Measurements from ENCODE around the gene AUTS2.

DNA sequence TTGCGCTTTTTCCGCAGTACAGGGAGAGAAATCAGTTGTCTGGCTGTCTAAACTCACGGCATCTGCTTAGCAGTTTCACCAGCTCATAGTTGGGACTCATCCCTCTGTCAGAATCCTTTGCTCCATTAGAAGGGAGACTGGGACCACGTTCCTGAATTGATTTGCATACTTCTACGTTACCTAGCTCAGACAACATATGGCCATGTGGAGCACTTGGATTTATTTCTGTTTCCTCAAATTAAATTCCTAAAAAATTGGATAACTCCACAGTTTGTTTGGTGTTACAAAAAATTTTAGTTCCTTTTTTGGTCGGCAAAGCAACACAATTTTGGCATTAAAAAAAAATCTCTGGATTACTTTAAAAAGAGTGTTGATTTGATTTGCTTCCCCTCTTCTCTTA lies 614.0 kb downstream of the AUTS2 start:
- TF ChIP-seq, protein P1, sequence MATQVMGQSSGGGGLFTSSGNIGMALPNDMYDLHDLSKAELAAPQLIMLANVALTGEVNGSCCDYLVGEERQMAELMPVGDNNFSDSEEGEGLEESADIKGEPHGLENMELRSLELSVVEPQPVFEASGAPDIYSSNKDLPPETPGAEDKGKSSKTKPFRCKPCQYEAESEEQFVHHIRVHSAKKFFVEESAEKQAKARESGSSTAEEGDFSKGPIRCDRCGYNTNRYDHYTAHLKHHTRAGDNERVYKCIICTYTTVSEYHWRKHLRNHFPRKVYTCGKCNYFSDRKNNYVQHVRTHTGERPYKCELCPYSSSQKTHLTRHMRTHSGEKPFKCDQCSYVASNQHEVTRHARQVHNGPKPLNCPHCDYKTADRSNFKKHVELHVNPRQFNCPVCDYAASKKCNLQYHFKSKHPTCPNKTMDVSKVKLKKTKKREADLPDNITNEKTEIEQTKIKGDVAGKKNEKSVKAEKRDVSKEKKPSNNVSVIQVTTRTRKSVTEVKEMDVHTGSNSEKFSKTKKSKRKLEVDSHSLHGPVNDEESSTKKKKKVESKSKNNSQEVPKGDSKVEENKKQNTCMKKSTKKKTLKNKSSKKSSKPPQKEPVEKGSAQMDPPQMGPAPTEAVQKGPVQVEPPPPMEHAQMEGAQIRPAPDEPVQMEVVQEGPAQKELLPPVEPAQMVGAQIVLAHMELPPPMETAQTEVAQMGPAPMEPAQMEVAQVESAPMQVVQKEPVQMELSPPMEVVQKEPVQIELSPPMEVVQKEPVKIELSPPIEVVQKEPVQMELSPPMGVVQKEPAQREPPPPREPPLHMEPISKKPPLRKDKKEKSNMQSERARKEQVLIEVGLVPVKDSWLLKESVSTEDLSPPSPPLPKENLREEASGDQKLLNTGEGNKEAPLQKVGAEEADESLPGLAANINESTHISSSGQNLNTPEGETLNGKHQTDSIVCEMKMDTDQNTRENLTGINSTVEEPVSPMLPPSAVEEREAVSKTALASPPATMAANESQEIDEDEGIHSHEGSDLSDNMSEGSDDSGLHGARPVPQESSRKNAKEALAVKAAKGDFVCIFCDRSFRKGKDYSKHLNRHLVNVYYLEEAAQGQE (IDR thresholded peaks at IDR 0.05): no peak
- TF ChIP-seq JUND (IDR thresholded peaks at IDR 0.05) (no peak), FOXA1 (IDR thresholded peaks at IDR 0.05) (no peak), YY1 (IDR thresholded peaks at IDR 0.05) (no peak), EGR1 (IDR thresholded peaks at IDR 0.05; ENCODE audit: low read depth in 2 of 2) (no peak), HNF4G (IDR thresholded peaks at IDR 0.05) (no peak), NR2F2 (IDR thresholded peaks at IDR 0.05) (no peak), TAF1 (conservative IDR thresholded peaks at IDR 0.05) (no peak), SP1 (IDR thresholded peaks at IDR 0.05) (no peak)
- TF ChIP-seq, protein P2, sequence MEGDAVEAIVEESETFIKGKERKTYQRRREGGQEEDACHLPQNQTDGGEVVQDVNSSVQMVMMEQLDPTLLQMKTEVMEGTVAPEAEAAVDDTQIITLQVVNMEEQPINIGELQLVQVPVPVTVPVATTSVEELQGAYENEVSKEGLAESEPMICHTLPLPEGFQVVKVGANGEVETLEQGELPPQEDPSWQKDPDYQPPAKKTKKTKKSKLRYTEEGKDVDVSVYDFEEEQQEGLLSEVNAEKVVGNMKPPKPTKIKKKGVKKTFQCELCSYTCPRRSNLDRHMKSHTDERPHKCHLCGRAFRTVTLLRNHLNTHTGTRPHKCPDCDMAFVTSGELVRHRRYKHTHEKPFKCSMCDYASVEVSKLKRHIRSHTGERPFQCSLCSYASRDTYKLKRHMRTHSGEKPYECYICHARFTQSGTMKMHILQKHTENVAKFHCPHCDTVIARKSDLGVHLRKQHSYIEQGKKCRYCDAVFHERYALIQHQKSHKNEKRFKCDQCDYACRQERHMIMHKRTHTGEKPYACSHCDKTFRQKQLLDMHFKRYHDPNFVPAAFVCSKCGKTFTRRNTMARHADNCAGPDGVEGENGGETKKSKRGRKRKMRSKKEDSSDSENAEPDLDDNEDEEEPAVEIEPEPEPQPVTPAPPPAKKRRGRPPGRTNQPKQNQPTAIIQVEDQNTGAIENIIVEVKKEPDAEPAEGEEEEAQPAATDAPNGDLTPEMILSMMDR (IDR thresholded peaks at IDR 0.05; ENCODE audit: low read depth, low read length, missing input control): no peak
- TF ChIP-seq, protein P3, sequence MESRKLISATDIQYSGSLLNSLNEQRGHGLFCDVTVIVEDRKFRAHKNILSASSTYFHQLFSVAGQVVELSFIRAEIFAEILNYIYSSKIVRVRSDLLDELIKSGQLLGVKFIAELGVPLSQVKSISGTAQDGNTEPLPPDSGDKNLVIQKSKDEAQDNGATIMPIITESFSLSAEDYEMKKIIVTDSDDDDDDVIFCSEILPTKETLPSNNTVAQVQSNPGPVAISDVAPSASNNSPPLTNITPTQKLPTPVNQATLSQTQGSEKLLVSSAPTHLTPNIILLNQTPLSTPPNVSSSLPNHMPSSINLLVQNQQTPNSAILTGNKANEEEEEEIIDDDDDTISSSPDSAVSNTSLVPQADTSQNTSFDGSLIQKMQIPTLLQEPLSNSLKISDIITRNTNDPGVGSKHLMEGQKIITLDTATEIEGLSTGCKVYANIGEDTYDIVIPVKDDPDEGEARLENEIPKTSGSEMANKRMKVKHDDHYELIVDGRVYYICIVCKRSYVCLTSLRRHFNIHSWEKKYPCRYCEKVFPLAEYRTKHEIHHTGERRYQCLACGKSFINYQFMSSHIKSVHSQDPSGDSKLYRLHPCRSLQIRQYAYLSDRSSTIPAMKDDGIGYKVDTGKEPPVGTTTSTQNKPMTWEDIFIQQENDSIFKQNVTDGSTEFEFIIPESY (IDR thresholded peaks at IDR 0.05): no peak
- TF ChIP-seq, protein P4, sequence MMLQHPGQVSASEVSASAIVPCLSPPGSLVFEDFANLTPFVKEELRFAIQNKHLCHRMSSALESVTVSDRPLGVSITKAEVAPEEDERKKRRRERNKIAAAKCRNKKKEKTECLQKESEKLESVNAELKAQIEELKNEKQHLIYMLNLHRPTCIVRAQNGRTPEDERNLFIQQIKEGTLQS (IDR thresholded peaks at IDR 0.05): no peak
- TF ChIP-seq, protein P5, sequence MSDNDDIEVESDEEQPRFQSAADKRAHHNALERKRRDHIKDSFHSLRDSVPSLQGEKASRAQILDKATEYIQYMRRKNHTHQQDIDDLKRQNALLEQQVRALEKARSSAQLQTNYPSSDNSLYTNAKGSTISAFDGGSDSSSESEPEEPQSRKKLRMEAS (IDR thresholded peaks at IDR 0.05): no peak
